ENCODE measurements around the gene PCSK5.
"Not testable (repeated sequence)": the region's sequence is repeated elsewhere in the genome, so short reads cannot be mapped to it uniquely, and the experiment has no call there.

The PCSK5 gene

DNA sequence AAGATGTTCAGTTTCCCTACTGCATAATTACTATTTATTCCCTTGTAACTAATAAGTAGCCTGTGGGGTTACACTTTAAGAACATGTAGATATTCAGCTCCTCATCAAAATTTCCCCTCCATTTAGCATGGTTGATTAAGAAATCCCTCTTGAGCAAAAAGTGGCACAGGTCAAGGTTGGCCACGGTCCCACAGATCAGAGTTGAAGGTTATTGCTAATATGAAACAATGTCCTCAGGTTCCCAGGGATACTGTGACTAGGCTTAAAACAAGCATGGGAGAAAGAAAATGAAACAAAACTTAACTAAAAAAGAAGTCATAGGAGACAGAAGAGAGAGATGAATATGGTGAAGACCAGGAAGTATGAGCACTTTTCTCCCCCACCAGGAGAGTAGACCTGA lies 439.6 kb downstream of the PCSK5 start:
- no peak for DNase-seq

GRCh38 chr9:76333388-76333787 lies 442.9 kb downstream of the PCSK5 start:
- no peak for DNase-seq

- DNase-seq = no peak
Observed at GRCh38 chr9:76333964-76334363, 443.5 kb downstream of the PCSK5 start.

GRCh38 chr9:76336027-76336426 lies 445.6 kb downstream of the PCSK5 start:
- DNase-seq = no peak

GRCh38 chr9:76338418-76338817 lies 447.9 kb downstream of the PCSK5 start:
- no peak for DNase-seq

DNA sequence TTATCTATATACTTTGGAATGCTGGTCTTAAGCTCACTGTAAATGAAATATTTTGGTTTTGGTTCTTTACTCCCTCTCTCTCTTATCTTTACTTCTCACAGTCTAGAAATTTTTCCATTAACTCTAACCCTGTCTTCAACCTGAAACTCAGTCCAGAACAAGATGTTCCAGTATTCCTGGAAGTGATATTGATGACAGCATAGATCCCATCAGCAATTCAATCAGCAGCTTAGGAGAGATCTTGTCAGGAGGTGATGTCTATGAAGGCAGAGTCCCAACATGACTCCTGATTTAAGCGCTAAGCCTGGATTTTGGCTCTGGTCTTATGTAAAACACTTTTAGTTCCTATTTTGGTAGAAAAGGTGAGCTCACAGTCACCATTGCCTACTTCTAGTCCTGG lies 451.1 kb downstream of the PCSK5 start:
- no peak for DNase-seq

GRCh38 chr9:76342201-76342600 lies 451.7 kb downstream of the PCSK5 start:
- DNase-seq = no peak

DNA sequence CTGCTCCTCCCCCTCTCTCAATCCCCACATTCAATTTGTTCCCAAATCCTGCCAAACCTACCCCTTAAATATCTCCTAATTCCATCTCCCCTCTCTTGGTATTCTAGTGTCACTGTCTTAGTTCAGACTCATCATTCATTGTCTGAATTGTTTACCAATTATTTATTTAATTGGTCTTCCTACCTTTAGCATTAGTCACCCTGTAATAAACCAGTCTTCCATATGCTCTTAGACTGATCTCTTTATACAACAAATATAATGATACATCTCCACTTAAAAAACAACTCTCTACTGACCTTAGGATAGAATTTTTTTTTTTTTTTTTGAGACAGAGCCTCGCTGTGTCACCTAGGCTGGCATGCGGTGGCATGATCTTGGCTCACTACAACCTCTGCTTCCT lies 452.4 kb downstream of the PCSK5 start:
- no peak for DNase-seq

- DNase-seq = no peak
Observed at GRCh38 chr9:76349865-76350264, 459.4 kb downstream of the PCSK5 start.

- DNase-seq = no peak
Observed at GRCh38 chr9:76351006-76351405, 460.5 kb downstream of the PCSK5 start.

DNA sequence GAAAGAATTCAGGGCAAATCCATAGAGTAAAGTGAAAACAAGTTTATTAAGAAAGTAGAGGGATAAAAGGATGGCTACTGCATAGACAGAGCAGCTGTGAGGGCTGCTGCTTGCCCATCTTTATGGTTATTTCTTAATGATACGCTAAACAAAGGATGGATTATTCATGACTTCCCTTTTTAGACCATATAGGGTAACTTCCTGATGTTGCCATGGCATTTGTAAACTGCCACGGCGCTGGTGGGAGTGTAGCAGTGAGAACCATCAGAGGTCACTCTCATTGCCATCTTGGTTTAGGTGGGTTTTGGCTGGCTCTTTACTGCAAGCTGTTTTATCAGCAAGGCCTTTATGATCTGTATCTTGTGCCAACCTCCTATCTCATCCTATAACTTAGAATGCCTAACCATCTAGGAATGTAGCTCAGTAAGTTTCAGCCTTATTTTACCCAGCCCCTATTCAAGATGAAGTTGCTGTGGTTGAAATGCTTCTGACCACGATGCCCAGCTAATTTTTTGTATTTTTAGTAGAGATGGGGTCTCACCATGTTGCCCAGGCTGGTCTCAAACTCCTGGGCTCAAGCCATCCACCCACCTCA lies 461.6 kb downstream of the PCSK5 start:
- no peak for DNase-seq

- no peak for DNase-seq
Observed at GRCh38 chr9:76353280-76353679, 462.8 kb downstream of the PCSK5 start.

DNA sequence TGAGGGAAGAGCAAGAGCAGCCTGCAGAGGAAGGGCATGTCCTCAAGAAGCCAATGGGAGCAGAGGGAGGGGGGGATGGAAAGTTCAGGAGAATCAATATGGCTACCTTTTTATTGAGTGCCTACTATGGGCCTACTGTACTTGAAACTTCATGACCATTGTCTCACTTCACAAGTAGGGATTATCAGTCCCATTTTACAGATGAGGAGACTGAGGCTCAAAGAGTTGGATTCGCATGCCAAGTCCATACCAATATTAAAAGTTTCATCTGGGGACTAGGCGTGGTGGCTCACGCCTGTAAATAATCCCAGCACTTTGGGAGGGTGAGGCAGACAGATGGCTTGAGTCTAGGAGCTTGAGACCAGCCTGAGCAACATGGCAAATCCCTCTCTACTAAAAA lies 463.7 kb downstream of the PCSK5 start:
- DNase-seq = no peak

DNA sequence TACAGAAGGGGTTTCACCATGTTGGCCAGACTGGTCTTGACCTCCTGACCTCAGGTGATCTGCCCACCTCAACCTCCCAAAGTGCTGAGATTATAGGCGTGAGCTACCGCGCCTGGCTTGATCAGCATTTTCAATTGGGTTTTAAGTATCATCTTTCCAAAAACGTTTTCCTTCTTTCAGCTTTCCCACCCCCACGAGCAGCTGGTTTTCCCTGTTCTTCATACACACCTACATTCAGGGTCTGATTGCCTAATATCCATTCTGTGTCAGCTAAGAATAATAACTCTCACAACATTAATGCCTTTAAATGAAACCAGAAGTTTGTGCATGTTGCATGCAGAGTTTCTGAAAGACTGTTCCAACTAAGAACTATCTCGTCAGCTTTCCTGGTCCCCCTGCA lies 465.4 kb downstream of the PCSK5 start:
- no peak for DNase-seq

- no peak for DNase-seq
Observed at GRCh38 chr9:76357555-76357954, 467.1 kb downstream of the PCSK5 start.

DNA sequence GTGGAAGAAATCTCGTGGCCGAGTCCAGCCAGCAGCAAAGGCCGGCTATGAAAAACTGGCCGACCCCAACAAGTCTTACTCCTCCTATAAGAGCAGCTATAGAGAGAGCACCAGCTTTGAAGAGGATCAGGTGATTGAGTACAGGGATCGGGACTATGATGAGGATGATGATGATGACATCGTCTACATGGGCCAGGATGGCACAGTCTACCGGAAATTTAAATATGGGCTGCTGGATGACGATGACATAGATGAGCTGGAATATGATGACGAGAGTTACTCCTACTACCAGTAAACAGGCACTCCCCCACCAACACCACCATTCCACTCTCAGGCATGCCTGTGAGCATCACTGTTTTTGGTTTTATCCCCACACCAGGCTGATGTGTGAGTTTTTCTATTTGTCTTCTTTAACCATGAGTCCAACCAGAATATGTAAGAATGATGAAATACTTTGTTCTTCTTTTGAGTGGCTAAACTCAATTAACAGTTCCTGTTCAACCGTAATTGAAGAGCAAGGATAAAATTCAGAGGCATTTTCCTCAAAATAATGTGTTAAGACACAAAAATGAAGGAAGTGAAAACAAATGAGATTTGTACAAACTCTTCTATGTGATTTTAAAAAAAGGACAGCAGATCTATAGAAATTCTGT lies 468.3 kb downstream of the PCSK5 start:
- no peak for DNase-seq

GRCh38 chr9:76359365-76359764 lies 468.9 kb downstream of the PCSK5 start:
- no peak for DNase-seq

GRCh38 chr9:76359766-76360165 lies 469.3 kb downstream of the PCSK5 start:
- no peak for DNase-seq

DNA sequence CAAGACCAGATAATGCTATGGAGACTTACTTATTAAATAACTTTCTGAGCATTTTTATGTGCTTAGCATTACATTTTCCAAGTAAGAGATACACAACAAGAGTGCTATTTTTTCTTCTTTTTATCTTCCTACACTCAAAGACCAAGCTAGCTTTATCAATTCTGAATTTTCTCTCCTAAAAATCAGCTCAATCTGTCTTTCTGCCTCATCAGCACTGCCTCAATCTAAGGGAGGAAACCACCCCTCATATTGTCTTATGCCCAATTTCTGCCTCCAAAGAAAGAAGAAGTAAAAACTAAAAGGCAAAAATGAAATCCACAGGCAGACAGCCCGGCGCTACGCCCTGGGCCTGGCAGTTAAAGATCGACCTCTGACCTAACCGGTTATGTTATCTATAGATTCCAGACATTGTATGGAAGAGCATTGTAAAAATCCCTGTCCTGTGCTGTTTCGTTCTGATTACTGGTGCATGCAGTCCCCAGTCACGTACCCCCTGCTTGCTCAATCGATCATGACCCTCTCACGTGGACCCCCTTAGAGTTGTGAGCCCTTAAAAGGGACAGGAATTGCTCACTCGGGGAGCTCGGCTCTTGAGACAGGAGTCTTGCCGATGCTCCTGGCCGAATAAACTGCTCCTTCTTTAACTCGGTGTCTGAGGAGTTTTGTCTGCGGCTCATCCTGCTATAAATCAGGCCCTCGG lies 472.0 kb downstream of the PCSK5 start:
- DNase-seq = not testable (repeated sequence)

GRCh38 chr9:76363032-76363395 lies 472.5 kb downstream of the PCSK5 start:
- no peak for DNase-seq

DNA sequence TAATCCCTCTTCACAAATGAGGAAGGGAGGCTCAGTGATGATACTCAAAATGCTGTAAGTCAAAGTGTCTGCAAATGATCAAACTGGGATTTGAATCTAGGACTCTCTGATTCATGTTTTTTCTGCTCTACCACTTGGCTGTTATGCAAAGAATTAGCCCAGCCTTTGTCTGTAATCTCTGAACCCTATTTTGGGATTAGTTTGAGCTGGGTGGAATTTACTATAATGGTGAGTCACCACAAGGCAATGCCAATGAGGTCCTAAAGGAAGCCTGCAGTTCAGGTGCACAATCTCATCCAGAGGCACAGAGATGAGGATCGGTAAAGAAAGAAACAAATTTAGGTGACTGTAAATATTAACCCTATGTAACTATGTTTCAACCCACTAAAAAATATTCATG lies 474.6 kb downstream of the PCSK5 start:
- DNase-seq = no peak

GRCh38 chr9:76366275-76366674 lies 475.8 kb downstream of the PCSK5 start:
- no peak for DNase-seq

DNA sequence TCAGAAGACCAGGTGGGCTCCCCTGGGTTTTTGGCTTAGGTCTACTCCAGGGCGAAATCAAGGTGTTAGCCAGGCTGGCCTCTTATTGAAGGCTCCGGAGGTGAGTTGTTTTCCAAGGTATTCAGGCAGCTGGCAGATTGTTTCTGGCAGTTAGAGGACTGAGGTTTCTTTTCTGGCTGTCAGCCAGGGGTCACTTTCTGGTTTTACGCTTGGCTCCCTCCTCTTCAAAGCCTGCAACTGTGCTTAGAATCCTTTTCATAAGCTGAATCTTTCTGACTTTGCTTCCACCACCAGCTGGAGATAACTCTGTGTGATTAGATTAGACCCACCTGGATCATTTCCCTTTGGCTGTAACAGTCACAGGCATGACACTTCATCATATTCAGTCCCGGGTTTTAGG lies 479.1 kb downstream of the PCSK5 start:
- DNase-seq = no peak

GRCh38 chr9:76370396-76371023 lies 480.0 kb downstream of the PCSK5 start:
- no peak for DNase-seq

All from CD4-positive, alpha-beta T cell treated with Interleukin-15 for 1 hour (primary cell).